ENCODE results near the gene TUBA1A.
A peak's percentile ranks its signal among the peaks of the same experiment; 100 is the strongest.

The TUBA1A gene

DNA sequence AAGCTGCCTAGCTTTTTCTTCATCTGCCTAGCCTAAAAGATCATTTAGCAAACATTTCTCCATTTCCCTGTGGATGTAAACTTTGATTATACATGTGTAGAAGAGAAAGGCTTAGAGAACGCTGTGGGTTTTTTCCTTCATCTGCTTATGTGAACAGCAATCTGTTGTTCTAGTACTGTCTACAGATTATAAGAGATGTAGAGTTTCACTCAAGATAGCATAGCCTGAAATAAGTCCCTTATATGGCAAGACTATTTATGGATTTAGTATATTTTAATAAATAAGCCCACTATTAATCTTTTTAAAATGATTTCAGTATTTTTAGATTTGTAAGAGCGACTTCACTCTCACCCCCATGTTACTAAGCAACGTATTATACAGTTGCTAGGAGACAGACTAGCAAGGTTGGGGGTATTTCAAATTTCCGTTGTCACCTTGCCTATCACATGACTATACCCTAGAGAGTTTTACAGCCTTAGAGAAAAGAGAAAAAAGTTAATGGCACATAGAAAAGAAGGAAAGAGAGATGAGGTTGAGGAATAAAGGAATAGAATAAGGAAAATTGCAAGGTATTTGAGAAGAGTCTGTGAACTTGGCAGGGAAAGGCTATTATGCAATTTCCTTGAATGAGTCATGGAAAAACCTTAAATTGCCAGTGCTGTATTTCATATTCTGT, 12.2 kb upstream of the TUBA1A start:
- no peak overlapping the region for H3K14ac ChIP-seq (ENCODE audit: low read length)
- no peaks in the 10 kb centered on the region for H3K79me1 ChIP-seq (ENCODE audit: low read depth, low read length)
- H2BK120ac ChIP-seq (ENCODE audit: low read depth, low read length) = no peak overlapping the region
- no peak overlapping the region for H4K8ac ChIP-seq (ENCODE audit: low read depth, low read length)
- H3K27ac ChIP-seq (replicated peaks; ENCODE audit: low read length) = peak overlapping the region; percentile 42
- no peak overlapping the region for H2BK5ac ChIP-seq (ENCODE audit: low read length)
- H3K23ac ChIP-seq (ENCODE audit: low read depth, low read length, poor library complexity) = no peak overlapping the region
- H3K4me2 ChIP-seq (ENCODE audit: insufficient read depth, low read length, poor library complexity, severe bottlenecking) = no peak overlapping the region
- no peak overlapping the region for H4K91ac ChIP-seq (ENCODE audit: low read depth, low read length, poor library complexity)
- peak overlapping the region; percentile 54 for H2AFZ ChIP-seq (ENCODE audit: low read length)
- no peaks in the 10 kb centered on the region for H3K36me3 ChIP-seq (replicated peaks in 1 of 2; ENCODE audit: control insufficient read depth in 2 of 2, insufficient read depth in 2 of 2, low read length in 2 of 2)
- no peak overlapping the region for H3K9ac ChIP-seq (ENCODE audit: low read depth, low read length, poor library complexity)
- H3K18ac ChIP-seq (ENCODE audit: low read length) = no peak overlapping the region
- no CpG with 5 or more reads among the region's 4 CpGs for WGBS, 2 donors (ENCODE audit: extremely low coverage in 2 of 2, insufficient read length in 2 of 2, insufficient replicate concordance in 1 of 2)
- no peaks in the 10 kb centered on the region for H3K27me3 ChIP-seq (ENCODE audit: control insufficient read depth in 3 of 3, insufficient read depth in 3 of 3, low read depth in 1 of 3, low read length in 3 of 3)
- DNase-seq (ENCODE audit: low spot score) = no peak
- H3K9me3 ChIP-seq (replicated peaks in 1 of 2; ENCODE audit: control insufficient read depth in 2 of 2, insufficient read depth in 1 of 2, low read depth in 1 of 2, low read length in 2 of 2) = no peaks in the 10 kb centered on the region
- H3K4me1 ChIP-seq (ENCODE audit: control insufficient read depth in 2 of 2, insufficient read depth in 1 of 2, low read depth in 1 of 2, low read length in 2 of 2) = peaks cover 14 to 44% of the 10 kb centered on the region in 2 donors
- H2BK15ac ChIP-seq (ENCODE audit: low read length) = no peak overlapping the region
- no peak overlapping the region for H3K4me3 ChIP-seq (ENCODE audit: low read length in 2 of 2)
- no peak overlapping the region for H3K4ac ChIP-seq (ENCODE audit: low read length)
- H2AK5ac ChIP-seq (ENCODE audit: low read depth, low read length) = no peak overlapping the region
- no peak overlapping the region for H2BK12ac ChIP-seq (ENCODE audit: low read length)

DNA sequence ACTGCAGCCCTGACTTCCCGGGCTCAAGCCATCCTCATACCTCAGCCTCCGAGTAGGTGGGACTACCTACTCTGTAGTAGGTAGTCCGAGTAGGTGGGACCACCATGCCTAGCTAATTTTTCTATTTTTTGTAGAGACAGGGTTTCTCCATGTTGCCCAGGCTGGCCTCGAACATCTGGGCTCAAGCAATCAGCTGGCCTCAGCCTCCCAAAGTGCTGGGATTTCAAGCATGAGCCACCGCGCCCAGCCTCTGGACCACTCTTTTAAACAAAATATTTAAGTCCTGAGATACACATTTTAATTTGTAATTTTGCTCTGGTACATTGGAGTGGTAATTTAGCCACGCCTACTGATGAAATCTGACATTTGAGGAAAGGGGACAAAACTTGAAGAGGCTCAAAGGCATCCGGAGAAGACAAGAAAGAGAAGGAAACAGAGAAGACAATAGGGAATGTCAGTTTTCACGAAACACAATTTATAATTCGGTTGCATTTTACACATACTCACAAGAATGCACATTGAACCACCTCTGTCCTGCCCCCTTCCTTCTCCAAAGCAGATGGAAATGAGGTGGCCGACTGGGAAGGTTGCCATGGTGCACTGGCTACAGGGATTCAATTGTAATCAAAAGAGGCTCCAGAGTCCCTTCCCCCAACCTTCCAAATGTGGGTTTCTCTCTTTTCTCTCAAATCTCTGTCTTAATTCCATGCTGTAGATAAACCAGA, 9.7 kb upstream of the TUBA1A start:
- H2AFZ ChIP-seq (ENCODE audit: low read length) = no peak overlapping the region
- no CpG with 5 or more reads among the region's 11 CpGs for WGBS, 2 donors (ENCODE audit: extremely low coverage in 2 of 2, insufficient read length in 2 of 2, insufficient replicate concordance in 1 of 2)
- peaks cover 14 to 49% of the 10 kb centered on the region in 2 donors for H3K4me1 ChIP-seq (ENCODE audit: control insufficient read depth in 2 of 2, insufficient read depth in 1 of 2, low read depth in 1 of 2, low read length in 2 of 2)
- H3K4ac ChIP-seq (ENCODE audit: low read length) = no peak overlapping the region
- no peaks in the 10 kb centered on the region for H3K36me3 ChIP-seq (replicated peaks in 1 of 2; ENCODE audit: control insufficient read depth in 2 of 2, insufficient read depth in 2 of 2, low read length in 2 of 2)
- H3K23ac ChIP-seq (ENCODE audit: low read depth, low read length, poor library complexity) = no peak overlapping the region
- no peaks in the 10 kb centered on the region for H3K27me3 ChIP-seq (ENCODE audit: control insufficient read depth in 3 of 3, insufficient read depth in 3 of 3, low read depth in 1 of 3, low read length in 3 of 3)
- H3K9me3 ChIP-seq (replicated peaks in 1 of 2; ENCODE audit: control insufficient read depth in 2 of 2, insufficient read depth in 1 of 2, low read depth in 1 of 2, low read length in 2 of 2) = no peaks in the 10 kb centered on the region
- no peak overlapping the region for H2BK5ac ChIP-seq (ENCODE audit: low read length)
- peak overlapping the region; percentile 70 for H3K27ac ChIP-seq (replicated peaks; ENCODE audit: low read length)
- H3K18ac ChIP-seq (ENCODE audit: low read length) = peak overlapping the region; percentile 50
- no peak overlapping the region for H3K14ac ChIP-seq (ENCODE audit: low read length)
- peak overlapping the region; percentile 41 for H2AK5ac ChIP-seq (ENCODE audit: low read depth, low read length)
- H2BK120ac ChIP-seq (ENCODE audit: low read depth, low read length) = no peak overlapping the region
- no peak overlapping the region for H4K8ac ChIP-seq (ENCODE audit: low read depth, low read length)
- peak overlapping the region in 1 of 2 donors; percentile 35 for H3K4me3 ChIP-seq (ENCODE audit: low read length in 2 of 2)
- peak overlapping the region; percentile 30 for H2BK12ac ChIP-seq (ENCODE audit: low read length)
- H3K79me1 ChIP-seq (ENCODE audit: low read depth, low read length) = no peaks in the 10 kb centered on the region
- H2BK15ac ChIP-seq (ENCODE audit: low read length) = peak overlapping the region; percentile 21
- no peak overlapping the region for H3K9ac ChIP-seq (ENCODE audit: low read depth, low read length, poor library complexity)
- peak overlapping the region; percentile 57 for H3K4me2 ChIP-seq (ENCODE audit: insufficient read depth, low read length, poor library complexity, severe bottlenecking)
- DNase-seq (ENCODE audit: low spot score) = no peak
- no peak overlapping the region for H4K91ac ChIP-seq (ENCODE audit: low read depth, low read length, poor library complexity)

- Histone ChIP-seq H2BK15ac (ENCODE audit: low read length) (no peak overlapping the region), H3K36me3 (replicated peaks in 1 of 2; ENCODE audit: control insufficient read depth in 2 of 2, insufficient read depth in 2 of 2, low read length in 2 of 2) (no peaks in the 10 kb centered on the region), H3K9ac (ENCODE audit: low read depth, low read length, poor library complexity) (no peak overlapping the region), H2BK5ac (ENCODE audit: low read length) (no peak overlapping the region), H3K4me1 (ENCODE audit: control insufficient read depth in 2 of 2, insufficient read depth in 1 of 2, low read depth in 1 of 2, low read length in 2 of 2) (peaks cover 14 to 46% of the 10 kb centered on the region in 2 donors), H3K4me2 (ENCODE audit: insufficient read depth, low read length, poor library complexity, severe bottlenecking) (no peak overlapping the region), H3K4ac (ENCODE audit: low read length) (no peak overlapping the region), H3K79me1 (ENCODE audit: low read depth, low read length) (no peaks in the 10 kb centered on the region), H2BK120ac (ENCODE audit: low read depth, low read length) (no peak overlapping the region), H2AK5ac (ENCODE audit: low read depth, low read length) (no peak overlapping the region), H2AFZ (ENCODE audit: low read length) (no peak overlapping the region), H3K14ac (ENCODE audit: low read length) (no peak overlapping the region), H3K18ac (ENCODE audit: low read length) (no peak overlapping the region), H3K27ac (replicated peaks; ENCODE audit: low read length) (peak overlapping the region; percentile 1), H3K23ac (ENCODE audit: low read depth, low read length, poor library complexity) (no peak overlapping the region), H4K8ac (ENCODE audit: low read depth, low read length) (no peak overlapping the region), H3K27me3 (ENCODE audit: control insufficient read depth in 3 of 3, insufficient read depth in 3 of 3, low read depth in 1 of 3, low read length in 3 of 3) (no peaks in the 10 kb centered on the region), H2BK12ac (ENCODE audit: low read length) (no peak overlapping the region), H4K91ac (ENCODE audit: low read depth, low read length, poor library complexity) (no peak overlapping the region), H3K9me3 (replicated peaks in 1 of 2; ENCODE audit: control insufficient read depth in 2 of 2, insufficient read depth in 1 of 2, low read depth in 1 of 2, low read length in 2 of 2) (no peaks in the 10 kb centered on the region), H3K4me3 (ENCODE audit: low read length in 2 of 2) (no peak overlapping the region)
- no CpG with 5 or more reads among the region's 5 CpGs for WGBS, 2 donors (ENCODE audit: extremely low coverage in 2 of 2, insufficient read length in 2 of 2, insufficient replicate concordance in 1 of 2)
- no peak for DNase-seq (ENCODE audit: low spot score)
Measured at GRCh38 chr12:49197256-49197655, 8.4 kb upstream of the TUBA1A start.

DNA sequence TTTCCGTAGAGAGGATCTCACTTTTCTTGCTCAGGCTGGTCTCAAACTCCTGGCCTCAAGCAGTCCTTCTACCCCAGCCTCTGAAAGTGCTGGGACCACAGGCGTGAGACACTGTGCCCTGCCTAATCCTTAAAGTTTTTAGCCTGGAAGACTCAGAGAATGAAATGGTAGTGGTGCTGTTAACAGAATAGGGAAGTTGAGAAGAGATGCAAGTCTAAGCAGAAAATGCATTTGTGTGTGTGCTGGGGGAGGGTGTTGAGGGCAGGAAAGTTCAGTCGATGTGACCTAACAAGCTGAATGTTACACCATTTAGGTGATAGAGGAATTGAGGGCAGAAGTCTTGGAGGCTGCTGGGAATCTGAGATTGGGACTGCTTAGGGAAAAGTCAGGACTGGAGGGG, 6.9 kb upstream of the TUBA1A start:
- Histone ChIP-seq H3K9ac (ENCODE audit: low read depth, low read length, poor library complexity) (no peak overlapping the region), H3K4me1 (ENCODE audit: control insufficient read depth in 2 of 2, insufficient read depth in 1 of 2, low read depth in 1 of 2, low read length in 2 of 2) (peaks cover 9 to 43% of the 10 kb centered on the region in 2 donors), H3K4me2 (ENCODE audit: insufficient read depth, low read length, poor library complexity, severe bottlenecking) (no peak overlapping the region), H3K14ac (ENCODE audit: low read length) (no peak overlapping the region), H3K79me1 (ENCODE audit: low read depth, low read length) (no peaks in the 10 kb centered on the region), H3K27me3 (ENCODE audit: control insufficient read depth in 3 of 3, insufficient read depth in 3 of 3, low read depth in 1 of 3, low read length in 3 of 3) (no peaks in the 10 kb centered on the region), H2BK120ac (ENCODE audit: low read depth, low read length) (no peak overlapping the region), H3K36me3 (replicated peaks in 1 of 2; ENCODE audit: control insufficient read depth in 2 of 2, insufficient read depth in 2 of 2, low read length in 2 of 2) (no peaks in the 10 kb centered on the region), H3K4ac (ENCODE audit: low read length) (no peak overlapping the region), H3K18ac (ENCODE audit: low read length) (no peak overlapping the region), H3K4me3 (ENCODE audit: low read length in 2 of 2) (no peak overlapping the region), H2AFZ (ENCODE audit: low read length) (no peak overlapping the region), H2BK12ac (ENCODE audit: low read length) (no peak overlapping the region), H3K27ac (replicated peaks; ENCODE audit: low read length) (no peak overlapping the region), H3K23ac (ENCODE audit: low read depth, low read length, poor library complexity) (no peak overlapping the region), H3K9me3 (replicated peaks in 1 of 2; ENCODE audit: control insufficient read depth in 2 of 2, insufficient read depth in 1 of 2, low read depth in 1 of 2, low read length in 2 of 2) (no peaks in the 10 kb centered on the region), H2BK5ac (ENCODE audit: low read length) (no peak overlapping the region), H4K91ac (ENCODE audit: low read depth, low read length, poor library complexity) (no peak overlapping the region), H4K8ac (ENCODE audit: low read depth, low read length) (no peak overlapping the region), H2BK15ac (ENCODE audit: low read length) (no peak overlapping the region), H2AK5ac (ENCODE audit: low read depth, low read length) (no peak overlapping the region)
- no peak for DNase-seq (ENCODE audit: low spot score)
- no CpG with 5 or more reads among the region's 3 CpGs for WGBS, 2 donors (ENCODE audit: extremely low coverage in 2 of 2, insufficient read length in 2 of 2, insufficient replicate concordance in 1 of 2)

All from neuronal stem cell (in vitro differentiated cells).